GM18951 (cell line): ENCODE measurements around the gene NUP210L.

Source experiments
- POLR2A ChIP-seq: IDR thresholded peaks from 4 replicates; pipeline ENCODE4 v1.6.1; 2011; ENCODE audit warnings: mild to moderate bottlenecking; ENCODE audit not compliant: insufficient read length, insufficient read depth; ENCODE audit errors: extremely low read depth
- in situ Hi-C: fragments of 300-500 bp; cut with MboI; formaldehyde crosslinking; loops from one replicate; pipeline ENCODE4 v1.12.0; 2022; ENCODE audit warnings: low sequenced_read_pairs, mixed read lengths, inconsistent platforms; ENCODE audit not compliant: unreplicated experiment

NUP210L gene

DNA sequence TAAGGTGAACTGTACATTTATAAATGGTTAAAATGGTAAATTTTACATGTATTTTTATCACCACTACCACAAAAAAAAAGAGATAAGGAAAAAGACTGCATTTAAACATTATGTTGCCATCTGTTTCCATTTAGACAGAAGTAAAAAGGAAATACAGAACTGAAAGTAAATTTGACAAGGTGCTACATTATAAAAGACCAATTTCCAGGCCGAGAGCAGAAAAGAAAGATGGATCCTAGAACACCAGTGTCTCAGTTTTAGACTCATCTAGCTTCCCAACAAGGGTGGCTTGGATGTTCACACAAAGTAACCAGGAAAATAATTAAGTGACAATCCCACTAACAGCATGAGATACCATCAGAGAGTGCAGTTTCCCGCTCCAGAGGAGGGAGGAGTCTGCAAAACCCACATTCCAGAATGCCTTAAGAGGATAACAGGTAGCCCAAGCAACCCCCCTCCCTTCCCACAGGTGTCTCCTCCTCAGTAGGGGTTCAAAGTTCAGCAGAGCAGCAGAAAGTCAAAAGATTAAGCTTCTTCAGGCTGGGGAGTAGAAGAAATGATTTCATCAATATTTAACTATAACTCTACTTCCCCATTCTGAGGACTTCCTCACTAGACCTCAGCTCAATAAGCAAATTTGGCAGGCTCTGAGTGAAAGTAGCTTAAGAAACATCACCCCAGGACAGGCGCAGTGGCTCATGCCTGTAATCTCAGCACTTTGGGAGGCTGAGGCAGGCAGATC, 25.2 kb upstream of the NUP210L start:
- TF ChIP-seq POLR2A: no peak
- in situ Hi-C loops: loop anchor here (10.0 kb wide), 1 partner anchor 95 kb away; the partner anchor contains the start of gene HAX1

- TF ChIP-seq POLR2A: no peak
- in situ Hi-C loops: no loop called here
Observed at GRCh38 chr1:154178911-154179811, 24.3 kb upstream of the NUP210L start.

DNA sequence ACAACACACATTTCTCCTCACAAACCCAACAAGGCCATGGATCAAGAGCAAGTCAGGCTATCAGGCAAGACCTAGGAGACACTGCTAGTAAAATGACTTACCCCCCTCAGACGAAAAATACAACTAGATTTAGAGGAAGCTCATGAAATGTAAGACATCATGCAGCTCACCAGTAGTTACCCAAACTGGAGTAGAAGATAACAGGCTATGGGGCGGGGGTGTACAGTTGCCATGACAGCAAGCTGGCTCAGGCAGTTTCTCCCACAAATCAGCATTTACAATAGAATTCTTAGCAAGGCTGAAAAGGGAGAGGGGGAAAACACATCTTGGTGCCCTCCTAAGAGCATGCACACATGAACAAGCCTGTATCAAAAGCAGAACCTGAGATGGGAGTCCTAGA, 23.1 kb upstream of the NUP210L start:
- TF ChIP-seq POLR2A: no peak
- in situ Hi-C loops: no loop called here

DNA sequence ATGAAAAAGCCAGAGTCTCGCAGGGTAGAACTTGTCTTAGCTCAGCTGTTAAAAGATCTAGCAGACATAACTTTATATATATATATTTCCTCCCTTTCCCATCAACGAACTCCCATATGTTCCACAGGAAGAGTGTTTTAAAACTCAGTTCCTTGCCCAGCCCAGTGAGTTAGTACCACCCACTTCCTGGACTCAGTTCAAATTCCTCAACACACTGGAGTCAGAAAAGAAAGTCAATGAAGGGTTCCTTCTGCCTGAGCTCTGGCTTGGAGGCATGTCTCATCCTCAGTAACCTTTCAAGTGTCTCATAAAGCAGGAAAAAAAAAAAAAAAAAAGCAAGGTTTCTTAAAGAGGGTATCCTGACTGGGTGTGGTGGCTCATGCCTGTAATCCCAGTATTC, 21.5 kb upstream of the NUP210L start:
- in situ Hi-C loops: no loop called here
- no peak for TF ChIP-seq POLR2A

DNA sequence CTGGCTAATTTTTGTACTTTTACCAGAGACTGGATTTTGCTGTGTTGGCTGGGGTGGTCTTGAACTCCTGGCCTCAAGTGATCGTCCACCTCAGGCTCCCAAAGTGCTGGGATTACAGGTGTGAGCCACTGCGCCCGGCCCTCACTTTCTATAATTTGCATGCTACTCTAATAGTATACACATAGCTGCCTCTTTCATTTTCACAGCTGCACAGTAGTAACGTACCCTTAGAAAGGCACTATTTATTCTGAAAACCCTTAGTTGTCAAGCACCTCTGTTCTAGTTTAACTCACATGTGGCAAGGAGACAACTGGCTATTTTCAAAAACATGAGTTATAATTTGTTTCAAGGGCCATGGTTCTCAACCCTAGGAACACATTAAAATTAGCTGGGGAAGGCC, 19.8 kb upstream of the NUP210L start:
- in situ Hi-C loops: no loop called here
- no peak for TF ChIP-seq POLR2A

GRCh38 chr1:154171880-154172279, 17.0 kb upstream of the NUP210L start:
- TF ChIP-seq POLR2A: no peak
- in situ Hi-C loops: no loop called here

DNA sequence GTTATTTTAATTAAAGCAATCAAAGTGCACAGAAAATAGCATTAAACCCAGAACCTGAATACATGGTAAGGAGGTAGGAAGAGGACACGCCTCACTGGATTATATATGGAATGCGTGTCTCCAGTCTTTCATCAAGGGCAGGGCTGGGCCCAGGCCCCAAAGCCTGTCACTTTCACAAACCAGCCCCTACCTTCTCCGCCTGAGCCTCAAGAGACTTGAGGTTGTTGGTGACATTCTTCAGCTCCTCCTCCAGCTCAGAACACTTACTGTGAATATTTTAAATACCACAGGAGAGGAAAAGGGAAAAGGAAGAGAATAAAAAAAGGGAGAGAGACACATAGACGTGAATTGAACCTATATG, 16.3 kb upstream of the NUP210L start:
- TF ChIP-seq POLR2A: no peak
- in situ Hi-C loops: no loop called here

DNA sequence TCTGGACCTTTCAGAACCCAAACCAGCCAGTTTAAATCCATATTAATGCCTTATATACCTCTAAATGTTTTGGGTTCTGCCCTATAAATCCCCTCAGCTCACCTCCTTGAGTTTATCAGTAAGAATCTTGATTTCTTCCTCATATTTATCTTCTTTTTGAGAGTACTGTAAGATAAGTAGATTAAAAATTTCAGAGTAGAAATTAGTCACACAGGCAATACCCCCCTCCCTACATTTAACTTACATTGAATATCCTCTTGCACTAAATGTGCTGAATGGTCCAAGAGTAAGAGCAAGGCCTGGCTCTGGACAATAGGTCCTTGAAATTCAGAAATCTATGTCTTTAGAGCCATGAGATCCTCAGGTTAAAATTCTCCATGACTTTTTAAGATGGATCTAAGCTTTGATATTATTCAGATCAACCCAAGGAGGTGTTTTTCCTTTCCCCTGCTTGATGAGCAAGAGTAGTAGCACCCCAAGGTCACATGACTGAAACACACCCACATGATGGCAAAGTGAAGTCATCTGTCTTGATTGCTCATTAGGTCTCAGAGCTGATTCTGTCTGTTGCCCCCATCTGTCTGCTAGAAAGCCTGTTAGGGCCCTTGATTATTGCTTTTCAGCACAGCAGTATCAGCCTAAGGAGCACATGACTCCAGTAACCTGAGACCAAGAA, 15.8 kb upstream of the NUP210L start:
- TF ChIP-seq POLR2A: no peak
- in situ Hi-C loops: no loop called here

GRCh38 chr1:154167461-154167860, 12.6 kb upstream of the NUP210L start:
- TF ChIP-seq POLR2A: no peak
- in situ Hi-C loops: no loop called here

DNA sequence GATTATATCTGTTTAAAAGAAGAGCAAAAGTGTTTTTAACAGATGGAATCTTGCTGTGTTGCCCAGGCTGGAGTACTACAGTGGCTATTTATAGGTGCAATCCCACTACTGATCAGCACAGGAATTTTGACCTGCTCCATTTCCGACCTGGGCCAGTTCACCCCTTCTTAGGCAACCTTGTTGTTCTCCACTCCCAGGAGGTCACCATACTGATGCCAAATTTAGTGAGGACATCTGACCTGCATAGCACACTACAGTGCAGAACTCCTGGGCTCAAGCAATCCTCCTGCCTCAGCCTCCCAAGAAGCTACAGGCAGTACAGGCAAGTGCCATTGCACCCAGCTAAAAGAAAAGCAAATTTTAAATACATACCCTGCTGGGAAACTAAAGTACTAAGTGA, 11.3 kb upstream of the NUP210L start:
- TF ChIP-seq POLR2A: no peak
- in situ Hi-C loops: no loop called here

- TF ChIP-seq POLR2A: no peak
- in situ Hi-C loops: no loop called here
Observed at GRCh38 chr1:154159554-154159953, 4.7 kb upstream of the NUP210L start.

DNA sequence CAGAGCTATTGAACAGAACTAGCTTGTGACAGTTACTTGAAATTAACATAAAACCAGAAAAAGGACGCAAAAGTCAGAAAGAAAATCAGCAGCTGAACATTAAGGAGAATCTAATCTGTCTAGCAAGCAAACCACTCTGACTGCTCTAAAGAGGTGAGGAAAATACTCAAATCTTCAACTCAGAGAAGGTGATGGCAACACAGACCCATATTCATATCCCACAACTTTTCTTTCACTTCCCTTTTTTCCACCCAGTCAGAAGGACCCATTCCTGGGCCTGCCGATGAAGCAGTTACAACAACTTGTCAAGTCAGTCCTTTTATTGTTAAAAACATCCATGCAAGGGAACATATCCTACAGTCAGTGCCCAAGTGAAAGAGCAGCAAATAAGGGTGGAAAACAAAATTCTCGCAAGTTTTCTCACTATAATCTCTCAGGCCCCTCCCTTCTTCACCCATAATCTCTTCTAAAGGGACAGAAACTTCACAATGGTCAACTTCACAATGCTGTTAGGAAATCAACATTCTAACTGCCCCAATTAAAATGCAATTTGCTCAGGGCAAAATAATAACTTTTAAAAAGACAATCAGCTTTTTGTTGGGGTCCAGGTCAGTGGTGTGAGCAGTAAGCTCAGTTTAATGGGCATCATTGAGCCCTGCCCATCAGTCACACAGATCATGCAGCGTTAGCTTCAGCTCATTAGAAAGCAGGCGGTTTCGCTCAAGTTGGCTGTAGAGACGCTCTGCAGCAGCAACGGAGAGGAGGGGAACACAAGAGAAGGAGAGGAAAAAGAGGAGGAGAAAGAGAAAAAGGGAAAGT, 3.6 kb upstream of the NUP210L start:
- no peak for TF ChIP-seq POLR2A

DNA sequence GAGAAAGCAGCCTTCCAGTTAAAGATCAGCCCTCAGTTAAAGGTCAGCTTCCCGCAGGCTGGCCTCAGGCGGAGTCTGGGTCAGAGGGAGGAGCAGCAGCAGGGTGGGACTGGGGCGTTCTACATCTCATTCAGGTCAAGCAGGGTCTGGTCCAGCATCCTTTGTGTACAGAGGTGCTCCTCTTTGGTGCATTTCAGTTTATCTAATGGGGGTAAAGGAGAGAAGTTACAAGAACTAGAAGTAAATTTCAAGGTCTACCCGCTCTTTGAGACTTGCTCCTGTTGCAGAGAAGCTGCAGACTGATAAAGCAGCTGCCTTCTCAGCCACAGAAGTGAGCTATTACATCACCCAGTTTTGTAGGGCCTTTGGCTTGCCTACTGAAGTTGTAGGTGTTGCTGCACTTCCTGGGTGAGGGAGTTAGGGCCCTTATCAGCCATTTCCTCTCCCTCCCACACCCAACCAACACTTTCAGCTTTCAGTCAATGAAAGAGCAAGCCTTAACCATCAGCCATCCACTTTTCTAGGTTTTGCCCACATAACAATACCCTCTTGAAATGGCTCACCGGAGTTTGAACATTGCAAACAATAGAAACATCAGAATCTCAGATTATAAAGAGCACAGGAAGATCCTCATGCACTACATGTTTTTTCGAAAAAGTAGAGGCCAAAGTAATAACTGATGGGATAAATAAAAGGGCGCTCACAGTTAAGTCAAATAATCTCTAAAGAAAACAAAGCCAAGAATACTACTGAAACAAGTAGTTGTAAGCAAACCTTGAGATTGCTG, 2.8 kb upstream of the NUP210L start:
- TF ChIP-seq POLR2A: no peak
- in situ Hi-C loops: no loop called here

More for the DNA sequence above, 3.6 kb upstream of the NUP210L start:
- in situ Hi-C loops: no loop called here
